ENCODE results near the gene TRPM2. TPM values are rescaled to one million over a fixed set of nuclear protein-coding genes. Genes with fewer than 3 reads are reported as not detected.

Gene TRPM2
- total and polyA plus RNA-seq, 2 of the 4 experiments (the other 2 are of a cell fraction), result not detected

DNA sequence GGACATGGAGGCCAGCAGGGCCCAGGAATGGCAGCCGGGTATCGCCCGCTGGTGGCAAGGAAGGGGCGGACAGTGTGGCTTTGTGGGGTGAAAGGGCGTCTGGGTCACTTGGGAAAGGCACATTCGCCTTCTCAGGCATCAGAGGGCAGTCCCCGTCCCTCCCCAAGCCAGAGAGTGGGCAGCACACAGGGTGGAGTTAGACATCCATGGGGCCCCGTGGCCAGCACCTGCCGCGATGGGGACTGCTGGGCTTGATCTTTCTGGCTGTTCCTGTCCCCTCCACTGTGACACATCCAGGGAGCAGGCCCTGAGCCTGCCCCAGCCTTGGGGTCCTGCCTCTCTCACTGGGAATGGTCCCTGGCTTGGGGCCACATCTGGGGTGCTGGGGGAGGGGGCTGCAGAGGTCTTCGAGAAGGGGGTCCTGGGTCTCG, 4.0 kb upstream of the TRPM2 start:
- ChIA-PET CTCF (no interaction called here), POLR2A (ENCODE audit: unreplicated experiment) (no interaction called here)
- BruUV-seq (replicated peaks), result no TSS peak
- Histone ChIP-seq H3K18ac (ENCODE audit: low read depth, low read length) (no peak overlapping the region), H3K14ac (replicated peaks; ENCODE audit: low read depth, low read length) (no peak overlapping the region), H2AK9ac (replicated peaks; ENCODE audit: low read depth, low read length, poor library complexity) (no peak overlapping the region), H3K56ac (ENCODE audit: extremely low read depth, insufficient read depth, low read length) (no peak overlapping the region), H2BK20ac (ENCODE audit: low read depth, low read length) (no peak overlapping the region), H3K9me1 (ENCODE audit: insufficient read depth, low read length) (no peaks in the 10 kb centered on the region), H4K91ac (ENCODE audit: insufficient read depth, low read depth, low read length) (no peak overlapping the region), H3K23ac (ENCODE audit: low read depth, low read length) (no peak overlapping the region), H3K4me2 (ENCODE audit: low read depth, low read length) (no peak overlapping the region), H3K4ac (ENCODE audit: low read depth, low read length) (no peak overlapping the region), H4K8ac (ENCODE audit: low read depth in 2 of 2, low read length in 2 of 2) (no peak overlapping the region), H2BK5ac (ENCODE audit: low read depth, low read length, poor library complexity, severe bottlenecking) (no peak overlapping the region), H3K79me1 (ENCODE audit: low read depth in 1 of 2, low read length in 2 of 2) (no peaks in the 10 kb centered on the region), H4K5ac (ENCODE audit: low read depth, low read length) (no peak overlapping the region), H3K4me1 (ENCODE audit: control insufficient read depth, insufficient read depth, low read length) (no peaks in the 10 kb centered on the region), H3K9me3 (ENCODE audit: control insufficient read depth, insufficient read depth, low read length) (peaks cover 2% of the 10 kb centered on the region; the same call in 1 of the 2 replicates), H2AFZ (replicated peaks; ENCODE audit: low read length, poor library complexity) (no peak overlapping the region), H2BK15ac (ENCODE audit: low read depth, low read length) (no peak overlapping the region), H4K20me1 (ENCODE audit: insufficient read depth, low read length) (no peaks in the 10 kb centered on the region), H3K9ac (ENCODE audit: low read depth, low read length) (no peak overlapping the region), H2BK120ac (ENCODE audit: low read depth, low read length) (no peak overlapping the region), H3K36me3 (ENCODE audit: control insufficient read depth, insufficient read depth, low read length) (no peaks in the 10 kb centered on the region), H3K4me3 (ENCODE audit: insufficient read depth, low read depth, low read length) (no peak overlapping the region), H2AK5ac (ENCODE audit: low read depth, low read length) (no peak overlapping the region), H3K27ac (ENCODE audit: insufficient read depth, low read length) (no peak overlapping the region), H3K27me3 (ENCODE audit: control insufficient read depth, insufficient read depth, low read length) (peaks cover 67% of the 10 kb centered on the region)
- in situ Hi-C loops (cut with MboI; ENCODE audit: low sequenced_read_pairs) (no loop called here), dilution Hi-C loops (cut with HindIII; ENCODE audit: low sequenced_read_pairs, unreplicated experiment) (no loop called here), intact Hi-C loops (cut with micrococcal nuclease) (no loop called here)
- 40% methylated on average over 3 of the region's 12 CpGs; no CpG with 5 or more reads in 1 of the 2 experiments for WGBS, 2 experiments (ENCODE audit: extremely low coverage in 2 of 2, insufficient read length in 1 of 2)
- no peak for ATAC-seq (ENCODE audit: low read depth)
- DNase-seq, result no peak
- TF ChIP-seq CHD1 (IDR thresholded peaks at IDR 0.05; ENCODE audit: low read depth, low read length) (no peak), MAFK (IDR thresholded peaks at IDR 0.05; ENCODE audit: low read depth, low read length) (no peak), NFE2L2 (IDR thresholded peaks at IDR 0.05; ENCODE audit: low read depth, low read length) (no peak), RFX5 (IDR thresholded peaks at IDR 0.05; ENCODE audit: low read depth, low read length) (no peak), CEBPB (IDR thresholded peaks at IDR 0.05; ENCODE audit: low read depth, low read length) (no peak), MAZ (IDR thresholded peaks at IDR 0.05; ENCODE audit: borderline replicate concordance, low read depth, low read length) (no peak), POLR2A (IDR thresholded peaks at IDR 0.05; ENCODE audit: low read depth, low read length) (no peak), RAD21 (IDR thresholded peaks at IDR 0.05; ENCODE audit: low read length) (no peak), BHLHE40 (IDR thresholded peaks at IDR 0.05; ENCODE audit: low read depth, low read length) (no peak), SMC3 (IDR thresholded peaks at IDR 0.05; ENCODE audit: low read depth, low read length) (no peak), FOS (IDR thresholded peaks at IDR 0.05; ENCODE audit: low read depth, low read length) (no peak), RCOR1 (IDR thresholded peaks at IDR 0.05; ENCODE audit: insufficient replicate concordance, low read length) (no peak), MXI1 (IDR thresholded peaks at IDR 0.05; ENCODE audit: borderline replicate concordance, low read depth, low read length) (no peak)
- TF ChIP-seq, protein P1, sequence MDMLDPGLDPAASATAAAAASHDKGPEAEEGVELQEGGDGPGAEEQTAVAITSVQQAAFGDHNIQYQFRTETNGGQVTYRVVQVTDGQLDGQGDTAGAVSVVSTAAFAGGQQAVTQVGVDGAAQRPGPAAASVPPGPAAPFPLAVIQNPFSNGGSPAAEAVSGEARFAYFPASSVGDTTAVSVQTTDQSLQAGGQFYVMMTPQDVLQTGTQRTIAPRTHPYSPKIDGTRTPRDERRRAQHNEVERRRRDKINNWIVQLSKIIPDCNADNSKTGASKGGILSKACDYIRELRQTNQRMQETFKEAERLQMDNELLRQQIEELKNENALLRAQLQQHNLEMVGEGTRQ (IDR thresholded peaks at IDR 0.05; ENCODE audit: low read depth, low read length), result no peak
- TF ChIP-seq, protein P2, sequence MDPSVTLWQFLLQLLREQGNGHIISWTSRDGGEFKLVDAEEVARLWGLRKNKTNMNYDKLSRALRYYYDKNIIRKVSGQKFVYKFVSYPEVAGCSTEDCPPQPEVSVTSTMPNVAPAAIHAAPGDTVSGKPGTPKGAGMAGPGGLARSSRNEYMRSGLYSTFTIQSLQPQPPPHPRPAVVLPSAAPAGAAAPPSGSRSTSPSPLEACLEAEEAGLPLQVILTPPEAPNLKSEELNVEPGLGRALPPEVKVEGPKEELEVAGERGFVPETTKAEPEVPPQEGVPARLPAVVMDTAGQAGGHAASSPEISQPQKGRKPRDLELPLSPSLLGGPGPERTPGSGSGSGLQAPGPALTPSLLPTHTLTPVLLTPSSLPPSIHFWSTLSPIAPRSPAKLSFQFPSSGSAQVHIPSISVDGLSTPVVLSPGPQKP (IDR thresholded peaks at IDR 0.05; ENCODE audit: borderline replicate concordance, low read depth, low read length), result no peak
- TF ChIP-seq, protein P3, sequence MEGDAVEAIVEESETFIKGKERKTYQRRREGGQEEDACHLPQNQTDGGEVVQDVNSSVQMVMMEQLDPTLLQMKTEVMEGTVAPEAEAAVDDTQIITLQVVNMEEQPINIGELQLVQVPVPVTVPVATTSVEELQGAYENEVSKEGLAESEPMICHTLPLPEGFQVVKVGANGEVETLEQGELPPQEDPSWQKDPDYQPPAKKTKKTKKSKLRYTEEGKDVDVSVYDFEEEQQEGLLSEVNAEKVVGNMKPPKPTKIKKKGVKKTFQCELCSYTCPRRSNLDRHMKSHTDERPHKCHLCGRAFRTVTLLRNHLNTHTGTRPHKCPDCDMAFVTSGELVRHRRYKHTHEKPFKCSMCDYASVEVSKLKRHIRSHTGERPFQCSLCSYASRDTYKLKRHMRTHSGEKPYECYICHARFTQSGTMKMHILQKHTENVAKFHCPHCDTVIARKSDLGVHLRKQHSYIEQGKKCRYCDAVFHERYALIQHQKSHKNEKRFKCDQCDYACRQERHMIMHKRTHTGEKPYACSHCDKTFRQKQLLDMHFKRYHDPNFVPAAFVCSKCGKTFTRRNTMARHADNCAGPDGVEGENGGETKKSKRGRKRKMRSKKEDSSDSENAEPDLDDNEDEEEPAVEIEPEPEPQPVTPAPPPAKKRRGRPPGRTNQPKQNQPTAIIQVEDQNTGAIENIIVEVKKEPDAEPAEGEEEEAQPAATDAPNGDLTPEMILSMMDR (conservative IDR thresholded peaks at IDR 0.05; ENCODE audit: low read depth, low read length), result no peak

All from IMR-90 (cell line).